NCI-H446 (cell line): ENCODE measurements around the gene TMEM201.

Experiments
- DNase-seq, 2 experiments: peaks; one replicate each; lab custom pipeline; 2025; lab: John Stamatoyannopoulos, UW

TMEM201 gene

GRCh38 chr1:9577423-9577822 lies 11.3 kb upstream of the TMEM201 start:
- DNase-seq, result no peak

GRCh38 chr1:9580942-9581341 lies 7.8 kb upstream of the TMEM201 start:
- DNase-seq, result no peak

- no peak for DNase-seq
Observed at GRCh38 chr1:9586147-9586766, 2.5 kb upstream of the TMEM201 start.

- no peak for DNase-seq
Observed at GRCh38 chr1:9589144-9589718, 520 bp downstream of the TMEM201 start.

GRCh38 chr1:9589719-9590157 lies 1.0 kb downstream of the TMEM201 start:
- no peak for DNase-seq

- no peak for DNase-seq
Observed at GRCh38 chr1:9590201-9590600, 1.5 kb downstream of the TMEM201 start.

GRCh38 chr1:9590945-9591668 lies 2.4 kb downstream of the TMEM201 start:
- DNase-seq, result no peak

- DNase-seq, result no peak
Observed at GRCh38 chr1:9591669-9592509, 3.2 kb downstream of the TMEM201 start.

GRCh38 chr1:9592510-9593075 lies 3.9 kb downstream of the TMEM201 start:
- DNase-seq, result no peak

GRCh38 chr1:9593147-9593491 lies 4.4 kb downstream of the TMEM201 start:
- DNase-seq, result no peak

GRCh38 chr1:9593492-9594465 lies 5.1 kb downstream of the TMEM201 start:
- DNase-seq, result peak in 1 of 2 experiments; percentile 24

GRCh38 chr1:9594471-9595155 lies 5.9 kb downstream of the TMEM201 start:
- DNase-seq, result no peak

GRCh38 chr1:9595156-9595967 lies 6.7 kb downstream of the TMEM201 start:
- DNase-seq, result no peak

- no peak for DNase-seq
Observed at GRCh38 chr1:9595968-9596340, 7.2 kb downstream of the TMEM201 start.

- DNase-seq, result no peak
Observed at GRCh38 chr1:9596415-9597123, 7.9 kb downstream of the TMEM201 start.

GRCh38 chr1:9597361-9598315 lies 8.9 kb downstream of the TMEM201 start:
- DNase-seq, result no peak

GRCh38 chr1:9598316-9598700 lies 9.6 kb downstream of the TMEM201 start:
- DNase-seq, result no peak

- no peak for DNase-seq
Observed at GRCh38 chr1:9599741-9600140, 11.0 kb downstream of the TMEM201 start.
